ENCODE results near the gene DIP2A. TPM values are rescaled to one million over a fixed set of nuclear protein-coding genes. Genes with fewer than 3 reads are reported as not detected.

DIP2A gene
- polyA plus RNA-seq, 1 donor (not counting 4 experiments of a cell fraction or from before 2014, with no cell fraction given) = 41.6 TPM

DNA sequence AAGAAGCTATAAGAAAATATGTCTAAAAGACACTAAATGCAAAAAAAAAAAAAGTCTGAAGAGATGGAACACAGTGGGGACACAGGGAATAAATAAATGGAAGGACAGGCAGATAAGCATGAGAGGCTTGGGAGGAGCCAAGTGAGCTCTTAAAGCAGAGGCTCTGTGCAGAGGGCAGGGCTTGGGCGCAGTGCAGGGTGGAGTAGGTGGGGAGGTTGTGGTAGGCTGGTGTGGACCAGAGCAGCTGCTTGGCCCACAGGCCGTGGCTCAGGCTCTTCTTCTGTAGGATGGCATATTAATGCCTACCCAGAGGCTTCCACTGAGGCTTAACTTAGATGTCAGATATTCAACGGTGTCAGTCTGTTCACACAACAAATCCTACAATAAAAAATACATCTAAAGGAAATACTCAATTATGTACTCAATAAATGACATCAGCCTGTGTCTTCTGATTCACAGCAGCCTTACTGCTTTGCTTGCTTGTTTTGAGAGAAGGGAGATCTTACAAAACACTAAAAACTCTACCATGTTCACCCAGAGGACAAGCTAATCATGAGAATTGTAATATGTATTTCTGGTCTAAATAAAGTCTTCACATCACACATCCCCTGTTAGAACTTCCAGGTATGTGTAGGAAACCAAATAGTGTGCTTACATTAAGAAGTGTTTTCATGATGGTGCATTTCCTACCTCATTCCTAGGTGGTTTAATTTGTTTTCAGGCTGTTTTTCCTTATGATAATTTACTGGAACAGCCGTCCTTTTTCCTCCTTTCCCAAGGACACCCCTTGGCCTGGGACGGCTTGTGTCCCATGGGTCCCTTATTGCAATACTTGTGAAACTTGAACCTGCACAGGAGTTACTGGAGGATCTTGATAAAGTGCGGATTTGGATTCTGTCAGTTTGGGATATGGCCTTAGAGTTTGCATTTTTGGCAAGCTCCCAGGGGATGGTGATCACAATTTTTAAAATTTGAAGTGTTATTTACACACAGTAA is 24.9 kb downstream of the DIP2A start:
- H3K4me1 ChIP-seq (ENCODE audit: control insufficient read depth, extremely low read depth, insufficient read depth, low read length) = peaks cover 3% of the 10 kb centered on the region
- no peak for FAIRE-seq
- H3K36me3 ChIP-seq (ENCODE audit: control insufficient read depth in 2 of 2, extremely low read depth in 1 of 2, insufficient read depth in 2 of 2, low read length in 2 of 2) = peaks cover 4 to 19% of the 10 kb centered on the region in 2 experiments
- H3K4me2 ChIP-seq (ENCODE audit: control insufficient read depth, extremely low read depth, insufficient read depth, low read depth, low read length) = no peak overlapping the region
- dilution Hi-C loops (cut with MboI; ENCODE audit: extremely low pct_ligation_motif_present, low sequenced_read_pairs) = no loop called here
- H3K27me3 ChIP-seq (ENCODE audit: control insufficient read depth, extremely low read depth, insufficient read depth, low read length) = no peaks in the 10 kb centered on the region
- H4K20me1 ChIP-seq (ENCODE audit: control insufficient read depth, extremely low read depth, insufficient read depth, low read length) = peaks cover 8% of the 10 kb centered on the region
- no peak overlapping the region for H3K9ac ChIP-seq (ENCODE audit: control insufficient read depth, extremely low read depth, insufficient read depth, low read length)
- H3K9me1 ChIP-seq (ENCODE audit: control insufficient read depth, extremely low read depth, insufficient read depth, low read length) = peaks cover 3% of the 10 kb centered on the region
- H2AFZ ChIP-seq (ENCODE audit: control insufficient read depth, low read length) = no peak overlapping the region
- H3K4me3 ChIP-seq (ENCODE audit: control insufficient read depth in 2 of 3, extremely low read depth in 1 of 3, insufficient read depth in 2 of 3, low read depth in 1 of 3, low read length in 3 of 3) = no peak overlapping the region
- TF ChIP-seq EZH2 (IDR thresholded peaks at IDR 0.05; ENCODE audit: low read length) = no peak
- TF ChIP-seq, protein P1, sequence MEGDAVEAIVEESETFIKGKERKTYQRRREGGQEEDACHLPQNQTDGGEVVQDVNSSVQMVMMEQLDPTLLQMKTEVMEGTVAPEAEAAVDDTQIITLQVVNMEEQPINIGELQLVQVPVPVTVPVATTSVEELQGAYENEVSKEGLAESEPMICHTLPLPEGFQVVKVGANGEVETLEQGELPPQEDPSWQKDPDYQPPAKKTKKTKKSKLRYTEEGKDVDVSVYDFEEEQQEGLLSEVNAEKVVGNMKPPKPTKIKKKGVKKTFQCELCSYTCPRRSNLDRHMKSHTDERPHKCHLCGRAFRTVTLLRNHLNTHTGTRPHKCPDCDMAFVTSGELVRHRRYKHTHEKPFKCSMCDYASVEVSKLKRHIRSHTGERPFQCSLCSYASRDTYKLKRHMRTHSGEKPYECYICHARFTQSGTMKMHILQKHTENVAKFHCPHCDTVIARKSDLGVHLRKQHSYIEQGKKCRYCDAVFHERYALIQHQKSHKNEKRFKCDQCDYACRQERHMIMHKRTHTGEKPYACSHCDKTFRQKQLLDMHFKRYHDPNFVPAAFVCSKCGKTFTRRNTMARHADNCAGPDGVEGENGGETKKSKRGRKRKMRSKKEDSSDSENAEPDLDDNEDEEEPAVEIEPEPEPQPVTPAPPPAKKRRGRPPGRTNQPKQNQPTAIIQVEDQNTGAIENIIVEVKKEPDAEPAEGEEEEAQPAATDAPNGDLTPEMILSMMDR (optimal IDR thresholded peaks at IDR 0.05 in 1 of 3, IDR thresholded peaks at IDR 0.05 in 1 of 3, conservative IDR thresholded peaks at IDR 0.05 in 1 of 3; ENCODE audit: extremely low read depth in 1 of 3, insufficient read depth in 2 of 3, low read length in 3 of 3) = no peak
- no peaks in the 10 kb centered on the region for H3K9me3 ChIP-seq (ENCODE audit: control insufficient read depth, low read depth, low read length)
- H3K27ac ChIP-seq (ENCODE audit: control insufficient read depth, insufficient read depth, low read length) = no peak overlapping the region
- H3K79me2 ChIP-seq (ENCODE audit: control insufficient read depth, insufficient read depth, low read length) = peaks cover 61% of the 10 kb centered on the region
- DNase-seq (ENCODE audit: low read depth, low spot score) = no peak

DNA sequence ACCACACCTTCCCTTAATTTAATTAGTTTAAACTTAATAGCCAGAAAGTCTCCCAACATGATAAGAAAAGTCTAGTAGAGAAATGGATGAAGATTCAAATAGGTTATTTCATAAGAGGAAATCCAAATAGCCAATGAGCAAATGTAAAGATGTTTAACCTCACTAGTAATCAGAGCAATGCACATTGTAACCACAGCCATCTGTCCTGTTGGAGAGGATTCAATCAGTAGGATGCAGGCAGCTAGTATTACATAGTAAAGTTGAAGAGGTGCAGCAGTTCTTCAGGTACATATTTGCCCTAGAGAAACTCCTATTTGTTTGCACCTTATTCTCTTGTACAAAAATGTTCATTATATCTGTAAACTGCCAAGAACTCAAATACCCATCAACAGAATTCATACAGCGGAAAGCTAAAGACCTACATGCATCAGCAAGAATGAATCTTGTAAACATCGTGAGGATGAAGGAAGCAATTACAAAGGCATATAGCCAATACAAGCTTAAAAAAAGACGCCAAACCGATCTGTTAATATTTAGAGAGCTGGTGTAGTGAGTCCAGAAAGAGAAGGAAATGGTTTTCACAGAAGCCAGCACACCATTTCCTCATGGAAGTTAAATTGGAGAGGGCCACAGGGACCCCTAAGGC is 27.9 kb downstream of the DIP2A start:
- Histone ChIP-seq H3K36me3 (ENCODE audit: control insufficient read depth in 2 of 2, extremely low read depth in 1 of 2, insufficient read depth in 2 of 2, low read length in 2 of 2) (peaks cover 11 to 20% of the 10 kb centered on the region in 2 experiments), H4K20me1 (ENCODE audit: control insufficient read depth, extremely low read depth, insufficient read depth, low read length) (peaks cover 11% of the 10 kb centered on the region), H3K27me3 (ENCODE audit: control insufficient read depth, extremely low read depth, insufficient read depth, low read length) (no peaks in the 10 kb centered on the region), H3K4me1 (ENCODE audit: control insufficient read depth, extremely low read depth, insufficient read depth, low read length) (no peaks in the 10 kb centered on the region), H3K27ac (ENCODE audit: control insufficient read depth, insufficient read depth, low read length) (no peak overlapping the region), H3K4me2 (ENCODE audit: control insufficient read depth, extremely low read depth, insufficient read depth, low read depth, low read length) (no peak overlapping the region), H3K9me1 (ENCODE audit: control insufficient read depth, extremely low read depth, insufficient read depth, low read length) (peaks cover 3% of the 10 kb centered on the region), H3K9ac (ENCODE audit: control insufficient read depth, extremely low read depth, insufficient read depth, low read length) (no peak overlapping the region), H3K4me3 (ENCODE audit: control insufficient read depth in 2 of 3, extremely low read depth in 1 of 3, insufficient read depth in 2 of 3, low read depth in 1 of 3, low read length in 3 of 3) (no peak overlapping the region), H3K79me2 (ENCODE audit: control insufficient read depth, insufficient read depth, low read length) (peaks cover 56% of the 10 kb centered on the region), H3K9me3 (ENCODE audit: control insufficient read depth, low read depth, low read length) (no peaks in the 10 kb centered on the region), H2AFZ (ENCODE audit: control insufficient read depth, low read length) (no peak overlapping the region)
- dilution Hi-C loops (cut with MboI; ENCODE audit: extremely low pct_ligation_motif_present, low sequenced_read_pairs) = no loop called here
- TF ChIP-seq EZH2 (IDR thresholded peaks at IDR 0.05; ENCODE audit: low read length) = no peak
- TF ChIP-seq, protein P1 (optimal IDR thresholded peaks at IDR 0.05 in 1 of 3, IDR thresholded peaks at IDR 0.05 in 1 of 3, conservative IDR thresholded peaks at IDR 0.05 in 1 of 3; ENCODE audit: extremely low read depth in 1 of 3, insufficient read depth in 2 of 3, low read length in 3 of 3) = no peak
- no peak for DNase-seq (ENCODE audit: low read depth, low spot score)
- no peak for FAIRE-seq

Measured in keratinocyte (primary cell).